CD4-positive, alpha-beta T cell treated with Interleukin-15 for 4 hours (primary cell): ENCODE results near the gene SLC25A1.
A peak's percentile ranks its signal among the peaks of the same experiment; 100 is the strongest.
"Not testable (repeated sequence)": the region's sequence is repeated elsewhere in the genome, so short reads cannot be mapped to it uniquely, and the experiment has no call there.

ENCODE experiments used
- DNase-seq: peaks from one replicate; pipeline ENCODE4 v3.0.0-alpha.2; 2020; ENCODE audit warnings: low spot score

Gene SLC25A1

DNA sequence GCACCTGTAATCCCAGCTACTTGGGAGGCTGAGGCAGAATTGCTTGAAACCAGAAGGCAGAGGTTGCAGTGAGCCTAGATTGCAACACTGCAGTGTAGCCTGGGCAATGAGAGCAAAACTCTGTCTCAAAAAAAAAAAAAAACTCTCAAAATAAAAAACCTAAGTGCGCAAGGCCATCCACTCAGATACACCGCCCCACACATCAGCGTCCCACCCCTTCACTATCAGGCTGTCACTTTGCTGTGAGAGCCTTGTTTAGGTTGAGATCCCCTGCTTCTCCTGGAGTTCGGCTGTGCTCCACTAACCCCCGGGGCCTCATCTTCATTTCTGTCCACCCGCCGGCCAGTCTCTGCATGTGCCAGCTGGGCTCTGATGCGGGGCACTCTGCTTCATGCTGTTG lies 12.1 kb downstream of the SLC25A1 start:
- no peak for DNase-seq

DNA sequence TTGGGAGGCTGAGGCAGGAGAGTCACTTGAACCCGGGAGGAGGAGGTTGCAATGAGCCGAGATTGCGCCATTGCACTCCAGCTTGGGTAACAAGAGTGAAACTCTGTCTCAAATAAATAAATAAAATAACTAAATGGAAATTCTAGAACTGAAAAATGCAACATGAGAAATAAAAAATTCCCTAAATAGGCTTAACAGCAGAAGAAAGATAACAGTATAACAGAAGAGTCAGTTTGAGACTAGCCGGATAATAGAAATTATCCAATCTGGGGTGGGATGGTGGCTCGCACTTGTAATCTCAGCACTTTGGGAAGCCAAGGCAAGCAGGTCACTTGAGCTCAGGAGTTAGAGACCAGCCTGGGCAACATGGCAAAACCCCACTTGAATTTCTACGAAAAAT lies 14.1 kb downstream of the SLC25A1 start:
- DNase-seq, result no peak

DNA sequence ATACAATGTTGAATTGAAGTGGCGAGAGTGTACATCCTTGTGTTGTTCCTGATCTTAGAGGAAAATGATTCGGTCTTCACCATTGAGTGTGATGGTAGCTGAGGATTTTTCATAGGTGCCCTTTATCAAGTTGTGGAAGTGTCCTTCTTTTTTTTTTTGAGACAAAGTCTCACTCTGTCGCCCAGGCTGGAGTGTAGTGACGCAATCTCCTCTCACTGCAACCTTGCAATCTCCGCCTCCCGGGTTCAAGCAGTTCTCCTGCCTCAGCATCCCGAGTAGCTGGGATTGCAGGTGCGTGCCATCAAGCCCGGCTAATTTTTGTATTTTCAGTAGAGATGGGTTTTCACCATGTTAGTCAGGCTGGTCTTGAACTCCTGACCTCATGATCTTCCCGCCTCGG lies 19.9 kb downstream of the SLC25A1 start:
- not testable (repeated sequence) for DNase-seq

DNA sequence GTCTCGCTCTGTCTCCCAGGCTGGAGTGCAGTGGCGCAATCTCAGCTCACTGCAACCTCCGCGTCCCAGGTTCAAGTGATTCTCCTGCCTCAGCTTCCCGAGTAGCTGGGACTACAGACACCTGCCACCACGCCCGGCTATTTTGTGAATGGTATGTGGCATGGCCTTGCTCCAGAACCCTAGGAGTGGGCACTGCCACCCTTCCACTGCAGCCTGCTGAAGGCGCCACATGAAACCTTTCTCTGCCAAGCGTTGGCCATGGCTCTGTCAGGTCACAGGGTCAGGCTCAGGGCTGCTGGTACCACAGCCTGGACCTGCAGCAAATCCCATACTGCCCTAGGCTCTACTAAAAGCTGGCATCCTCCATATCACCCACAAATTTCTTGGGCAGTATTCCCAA lies 22.4 kb downstream of the SLC25A1 start:
- not testable (repeated sequence) for DNase-seq

DNA sequence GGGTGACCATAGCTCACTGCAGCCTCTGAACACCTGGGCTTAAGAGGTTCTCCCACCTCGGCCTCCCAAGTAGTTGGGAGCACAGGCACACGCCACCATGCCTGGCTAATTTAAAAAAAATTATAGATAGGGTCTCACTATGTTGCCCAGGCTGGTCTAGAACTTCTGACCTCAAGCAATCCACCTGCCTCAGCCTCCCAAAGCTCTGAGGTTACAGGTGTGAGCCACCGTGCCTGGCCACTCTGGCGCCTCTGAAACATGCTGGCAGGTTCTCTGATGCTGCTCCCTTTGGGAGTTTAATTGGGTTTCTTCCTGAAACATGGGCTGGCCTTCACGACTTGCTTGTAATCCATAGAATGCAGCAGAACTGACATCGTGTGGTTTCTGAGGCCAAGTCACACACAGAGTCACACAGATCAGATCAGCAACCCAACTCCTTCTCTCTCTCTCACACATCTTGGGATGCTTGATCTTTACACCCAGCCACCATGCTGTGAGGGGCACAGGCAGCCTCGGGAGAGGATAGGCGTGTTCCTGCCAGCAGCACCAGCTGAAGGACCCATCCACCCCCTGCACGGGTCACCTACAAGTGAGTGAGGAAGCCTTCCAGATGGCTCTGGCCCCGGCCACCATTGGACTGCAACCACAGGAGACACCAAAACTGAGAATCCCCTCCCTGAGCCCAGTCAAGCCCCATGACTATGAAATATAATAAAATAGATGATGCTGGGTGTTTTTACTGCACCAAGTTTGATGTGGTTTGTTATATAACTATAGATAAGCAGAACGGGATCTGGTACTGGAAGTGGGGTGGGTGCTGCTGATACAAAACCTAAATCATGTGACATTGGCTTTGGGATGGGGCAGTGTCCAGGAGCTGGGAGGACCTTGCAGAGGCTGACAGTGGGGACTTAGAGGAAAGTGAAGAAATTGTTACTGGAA lies 25.3 kb downstream of the SLC25A1 start:
- DNase-seq, result no peak

DNA sequence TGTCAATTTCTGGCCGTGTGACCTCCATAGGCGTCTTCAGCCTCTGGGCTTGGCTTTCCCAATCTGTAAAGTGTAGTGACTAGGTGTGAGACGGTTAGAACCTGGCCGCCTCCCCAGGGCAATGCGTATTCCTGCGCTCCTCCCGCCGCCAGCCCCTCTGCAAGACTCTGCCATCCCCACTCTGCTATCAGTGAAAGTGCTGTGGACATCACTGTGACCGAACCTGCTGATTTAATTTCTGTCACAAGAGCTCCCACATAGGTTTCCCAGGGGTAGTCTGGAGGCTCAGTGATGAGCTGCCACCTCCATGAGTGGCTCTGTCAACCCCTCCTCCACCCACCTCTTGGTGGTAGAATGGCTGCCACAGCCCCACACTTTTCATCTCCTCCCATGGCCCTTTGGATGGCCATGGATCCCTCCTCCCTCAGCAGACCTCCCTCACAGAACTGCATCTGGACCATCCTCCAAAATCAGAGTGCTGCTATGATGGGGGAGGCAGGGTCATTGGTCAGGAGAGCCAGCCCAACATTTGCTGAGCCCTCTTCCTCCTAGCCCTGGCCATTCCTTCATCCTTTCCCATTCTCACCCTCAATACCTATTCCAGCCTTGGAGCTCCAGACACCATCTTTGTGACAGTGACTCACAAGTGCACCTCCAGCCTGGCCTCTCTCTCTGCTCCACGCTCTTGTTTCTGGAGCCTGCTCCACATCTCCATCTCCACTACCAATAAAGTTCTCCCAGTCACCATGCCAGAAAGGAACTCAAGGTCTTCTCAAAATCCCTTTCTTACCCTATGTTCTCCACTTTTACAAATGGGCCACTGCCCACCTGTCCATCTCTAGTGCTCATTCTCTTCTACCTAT lies 27.0 kb downstream of the SLC25A1 start:
- DNase-seq, result no peak

DNA sequence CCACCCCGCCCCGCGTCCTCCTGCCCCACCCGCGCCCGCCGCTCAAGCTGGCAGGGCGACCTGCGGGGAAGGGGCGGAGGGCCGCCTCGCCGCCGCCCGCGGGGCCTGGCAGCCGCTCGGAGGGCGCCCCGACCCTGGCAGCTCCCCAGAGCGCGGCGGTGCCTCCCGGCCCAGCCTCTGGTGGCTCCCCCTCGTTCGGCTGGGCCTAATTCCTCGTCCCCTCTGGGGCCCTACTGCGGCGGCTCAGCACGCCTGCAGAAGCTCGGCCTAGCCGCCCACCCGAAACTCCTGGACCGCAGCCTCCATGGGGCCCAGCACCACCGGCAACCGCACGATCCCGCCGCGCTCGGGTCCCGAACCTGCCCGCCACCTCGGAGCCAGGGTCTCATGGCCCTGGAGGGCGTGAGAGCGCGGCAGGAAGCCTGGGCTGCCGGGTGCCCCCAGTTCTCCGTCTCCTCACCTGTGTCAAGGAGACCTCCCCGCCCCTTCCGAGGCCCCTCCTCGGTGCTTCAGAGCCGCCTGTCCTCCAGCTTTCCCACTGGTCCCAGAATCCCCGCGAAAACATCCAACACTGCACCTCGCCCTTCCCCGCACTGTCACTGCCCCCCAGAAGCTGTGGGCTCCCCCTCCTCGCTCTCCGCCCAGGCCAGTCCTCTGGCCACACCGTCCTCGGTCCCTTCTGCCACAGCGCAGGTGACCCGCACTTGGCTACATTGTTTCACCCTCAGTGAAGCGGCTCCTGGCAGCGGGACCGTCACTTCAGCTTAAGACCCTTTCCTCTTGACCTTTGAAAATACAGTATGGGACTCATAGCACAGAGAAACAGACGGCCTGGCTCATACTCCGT lies 27.8 kb downstream of the SLC25A1 start:
- DNase-seq, result no peak

DNA sequence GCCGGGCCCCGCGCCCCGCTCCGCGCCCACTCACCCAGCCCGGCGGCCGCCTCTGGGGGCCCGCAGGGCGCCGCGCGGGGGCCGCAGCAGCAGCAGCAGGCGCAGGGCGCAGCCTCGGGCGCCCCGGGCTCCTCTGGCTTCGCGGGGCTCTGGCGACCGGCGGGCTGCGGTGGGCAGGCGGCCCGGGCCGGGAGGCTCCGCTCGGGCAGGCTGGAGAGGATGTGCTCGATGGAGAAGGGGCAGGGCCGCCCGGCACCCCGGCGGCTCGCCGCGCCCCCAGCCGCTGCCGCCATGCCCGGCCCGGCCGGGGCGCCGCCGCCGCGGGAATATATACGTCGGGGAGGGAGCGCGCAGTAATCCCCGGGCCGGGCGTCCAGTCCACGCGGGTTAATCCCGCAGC lies 28.5 kb downstream of the SLC25A1 start, which contains the start of gene GSC2:
GSC2 (minus strand) TSS at position 302 of the 400 bp plus-strand sequence; CDS start at position 293, 9 bp downstream.
- no peak for DNase-seq

DNA sequence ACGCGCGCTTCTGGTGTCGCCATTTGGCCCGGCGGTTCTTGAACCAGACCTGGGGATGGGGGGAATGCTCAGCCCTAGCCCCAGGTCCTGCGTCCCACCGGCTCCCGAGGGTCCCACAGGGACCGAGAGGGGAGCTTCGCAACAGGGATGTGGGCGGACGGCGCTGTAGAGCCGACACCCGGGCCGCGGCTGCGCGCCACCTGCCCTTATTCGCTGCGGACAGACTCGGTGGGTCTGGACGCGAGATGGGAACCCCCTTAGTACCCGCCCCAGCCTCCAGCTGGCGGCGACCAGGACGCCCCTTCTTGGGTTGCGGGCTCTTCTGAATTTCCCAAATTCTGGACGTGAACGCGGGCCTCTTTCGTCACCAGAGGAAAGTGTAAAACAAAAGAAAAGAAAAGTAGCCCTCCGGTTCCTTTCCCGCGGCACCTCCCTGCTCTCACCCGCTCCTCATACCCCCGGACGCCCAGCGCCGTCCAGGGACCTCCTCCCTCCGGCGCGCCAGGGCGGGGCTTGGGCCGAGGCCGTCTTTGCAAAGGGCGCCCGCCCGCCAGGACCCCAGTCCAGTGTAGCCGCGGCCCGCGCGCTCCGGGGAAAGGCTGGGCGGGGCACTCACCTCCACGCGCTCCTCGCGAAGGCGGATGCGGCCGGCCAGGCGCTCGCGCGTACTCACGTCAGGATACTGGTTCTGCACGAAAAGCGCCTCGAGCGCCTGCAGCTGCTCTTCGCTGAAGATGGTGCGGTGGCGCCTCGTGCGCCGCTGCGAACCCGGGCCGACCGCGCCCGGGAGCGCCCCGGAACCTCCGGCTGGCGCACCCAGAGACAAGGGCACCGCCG lies 29.3 kb downstream of the SLC25A1 start:
- peak; percentile 10 for DNase-seq

DNA sequence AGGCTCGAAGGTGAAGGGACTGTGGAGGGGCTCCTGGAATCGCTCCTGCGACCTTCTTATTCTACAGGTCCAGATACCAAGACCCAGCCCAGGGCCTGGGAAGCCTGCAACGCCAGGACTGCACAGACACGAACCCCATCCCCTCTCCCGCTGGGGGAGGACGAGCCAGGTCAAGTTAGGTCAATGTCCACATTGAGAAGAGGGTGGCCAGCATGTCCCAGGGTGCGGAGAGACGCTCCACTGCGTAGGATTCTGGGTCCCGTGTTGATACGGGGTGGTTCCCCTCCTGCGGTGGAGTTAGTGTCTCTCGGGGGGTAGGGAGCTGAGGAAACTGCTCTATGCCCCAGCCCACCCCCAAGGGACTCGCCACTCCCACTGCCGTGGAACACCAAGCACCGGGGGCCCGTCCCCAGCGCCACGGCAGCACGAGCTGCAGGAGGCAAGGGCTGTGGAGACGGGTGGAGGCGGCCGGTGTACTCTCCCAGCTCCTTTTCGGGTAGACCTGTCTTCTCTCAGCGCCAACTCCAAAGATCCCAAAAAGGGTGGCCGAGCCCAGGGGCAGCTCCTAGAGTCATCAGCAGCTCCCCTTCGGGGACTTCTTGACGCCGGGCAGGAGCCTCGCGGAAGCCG lies 30.0 kb downstream of the SLC25A1 start:
- DNase-seq, result no peak

DNA sequence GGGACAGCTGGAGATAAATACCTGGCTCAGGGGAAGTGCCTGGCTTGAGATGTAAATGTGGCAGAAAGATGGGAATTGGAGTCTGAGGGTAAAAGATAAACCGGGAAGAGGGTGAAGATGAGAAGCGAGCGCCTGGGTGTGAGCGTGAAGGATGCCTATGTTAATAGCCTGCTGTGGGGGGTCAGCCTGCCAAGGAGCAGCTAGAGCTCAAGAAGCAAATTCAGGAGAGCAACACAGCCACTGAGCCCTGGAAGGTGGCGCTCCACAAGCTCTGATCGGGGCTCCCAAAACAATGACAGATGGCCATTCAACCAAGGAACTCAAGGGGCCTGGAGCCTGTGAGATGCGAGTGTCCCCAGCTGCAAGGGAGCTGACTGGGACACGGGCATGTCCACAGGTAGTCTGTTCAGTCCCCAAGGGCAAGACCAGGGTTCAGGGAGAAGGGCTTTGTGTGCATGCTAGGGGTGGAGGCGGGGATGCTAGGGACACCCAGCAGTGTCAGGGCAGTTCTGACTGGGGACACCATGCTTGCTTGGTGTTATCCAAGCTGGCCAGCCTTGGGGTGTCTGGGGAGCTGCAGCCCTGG lies 31.2 kb downstream of the SLC25A1 start:
- DNase-seq, result no peak

DNA sequence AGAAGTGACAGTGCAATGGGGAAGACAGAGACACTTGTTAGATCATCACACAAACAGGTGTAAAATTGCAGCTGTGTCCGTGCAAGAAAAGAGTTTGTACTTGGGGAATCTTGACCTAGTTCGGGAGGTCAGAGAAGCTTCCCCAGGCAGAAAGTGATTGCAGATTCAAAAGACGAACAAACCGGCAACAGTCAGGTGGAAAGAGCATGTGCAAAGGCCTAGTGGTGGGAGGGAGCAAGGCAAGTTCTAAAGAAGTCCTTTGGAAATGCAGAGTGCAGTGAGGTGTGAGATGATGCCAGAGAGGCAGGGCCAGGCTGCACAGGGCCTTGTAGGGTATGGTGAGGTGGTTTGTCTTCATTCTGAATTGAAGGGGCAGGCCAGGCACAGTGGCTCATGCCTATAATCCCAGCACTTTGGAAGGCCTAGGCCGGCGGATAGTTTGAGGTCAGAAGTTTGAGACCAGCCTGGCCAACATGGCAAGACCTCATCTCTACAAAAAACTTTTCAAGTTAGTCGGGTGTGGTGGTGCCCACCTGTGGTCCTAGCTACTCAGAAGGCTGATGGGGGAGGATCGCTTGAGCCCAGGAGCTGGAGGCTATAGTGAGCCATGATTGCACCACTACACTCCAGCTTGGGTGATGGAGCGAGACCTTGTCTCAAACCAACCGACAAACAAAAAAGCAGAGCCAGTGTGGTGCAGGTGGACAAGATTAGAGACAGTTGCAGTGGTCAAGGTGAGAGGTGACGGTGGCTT lies 32.1 kb downstream of the SLC25A1 start:
- no peak for DNase-seq

DNA sequence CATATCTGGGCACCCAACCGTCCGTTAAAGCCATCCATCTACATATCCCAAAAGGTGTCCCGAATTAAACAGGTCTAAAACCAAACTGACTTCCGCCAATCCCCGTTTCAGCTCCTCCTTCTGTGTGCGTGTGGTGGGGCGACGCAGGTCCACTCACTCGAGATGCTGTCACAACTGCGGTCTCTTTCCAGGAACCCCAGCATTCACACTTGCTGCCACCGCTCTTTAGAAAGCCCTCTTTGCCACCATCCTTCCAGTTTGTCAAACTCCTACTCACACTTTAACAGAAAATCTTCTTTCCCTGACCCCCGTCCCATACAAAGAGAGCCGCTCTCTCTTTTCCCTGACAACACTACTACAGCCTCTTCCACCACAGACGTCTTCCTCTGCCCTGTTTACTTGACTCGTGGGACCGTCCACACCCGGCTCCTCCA lies 34.6 kb downstream of the SLC25A1 start:
- peak; percentile 39 for DNase-seq

DNA sequence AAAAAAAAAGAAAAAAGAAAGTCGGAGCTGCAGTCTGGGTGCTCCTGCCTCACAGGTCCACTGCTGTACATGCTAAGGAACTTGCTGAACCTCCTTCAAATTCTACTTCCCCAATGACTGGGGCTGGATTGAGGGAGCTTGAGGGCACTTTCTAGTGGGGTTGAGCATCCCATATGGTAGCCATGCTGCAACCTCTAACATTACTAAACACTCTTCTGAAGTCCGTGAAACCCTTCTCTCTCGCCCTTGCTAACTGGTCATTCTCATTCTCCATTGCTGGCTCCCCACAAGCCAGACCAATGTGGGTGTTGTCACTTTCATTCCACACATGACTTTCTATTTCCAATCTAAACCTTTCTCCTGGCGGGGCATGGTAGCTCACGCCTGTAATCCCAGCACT lies 35.3 kb downstream of the SLC25A1 start:
- no peak for DNase-seq

DNA sequence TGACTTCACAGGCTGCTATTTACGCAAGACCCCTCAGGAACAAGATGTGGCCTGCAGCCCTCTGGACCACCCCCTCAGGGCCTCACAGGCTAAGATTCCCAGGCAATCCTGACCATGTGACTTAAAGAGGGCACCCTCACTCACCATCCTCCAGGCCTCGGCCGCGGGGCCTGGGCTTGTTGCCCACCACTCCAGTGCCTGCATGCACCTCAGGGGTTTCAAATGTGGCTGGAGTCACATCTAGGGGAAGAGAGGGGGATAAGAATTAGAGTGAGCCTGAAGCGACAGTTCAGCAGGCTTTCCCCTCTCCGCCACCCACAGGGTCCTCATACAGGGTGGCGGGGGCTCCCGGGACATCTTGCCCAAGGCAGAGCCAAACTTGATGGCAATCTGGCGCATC lies 36.1 kb downstream of the SLC25A1 start:
- no peak for DNase-seq

DNA sequence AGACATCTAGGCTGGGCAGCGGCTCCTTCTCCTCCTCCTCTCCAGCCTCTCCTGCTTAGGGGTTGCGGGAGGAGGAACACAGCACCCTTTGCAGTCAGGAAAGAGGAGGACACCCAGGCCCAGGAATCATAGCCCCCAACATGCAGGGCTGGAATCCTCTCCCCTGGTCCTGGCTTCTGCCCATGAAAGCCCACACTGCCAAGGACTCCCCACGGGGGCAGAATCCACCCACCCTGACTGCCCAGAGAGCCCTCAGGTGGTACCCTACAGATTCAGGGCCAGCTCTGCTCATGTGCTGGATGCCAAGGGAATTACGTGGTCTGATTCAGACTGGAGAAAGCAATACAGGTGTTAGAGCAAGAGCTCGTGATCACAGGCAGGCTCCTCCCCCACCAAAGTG lies 38.6 kb downstream of the SLC25A1 start:
- DNase-seq, result no peak

DNA sequence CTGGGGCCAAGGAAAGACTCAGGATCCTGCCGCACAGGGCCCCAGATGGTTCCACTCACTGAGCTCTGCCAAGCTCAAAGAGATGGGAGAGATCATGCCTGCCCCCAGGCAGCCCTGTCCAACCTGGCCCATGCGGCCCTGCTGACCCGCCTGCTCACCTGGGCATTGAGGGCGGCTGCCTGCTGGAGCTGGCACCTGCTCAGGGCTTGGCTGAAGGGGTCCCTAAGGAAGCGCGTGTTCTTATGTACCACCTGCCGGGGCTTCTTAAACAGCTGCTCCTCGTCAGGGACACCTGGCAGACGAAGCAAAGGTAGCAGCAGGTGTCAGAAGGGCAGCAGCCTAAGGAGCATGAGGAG lies 39.6 kb downstream of the SLC25A1 start:
- DNase-seq, result no peak

DNA sequence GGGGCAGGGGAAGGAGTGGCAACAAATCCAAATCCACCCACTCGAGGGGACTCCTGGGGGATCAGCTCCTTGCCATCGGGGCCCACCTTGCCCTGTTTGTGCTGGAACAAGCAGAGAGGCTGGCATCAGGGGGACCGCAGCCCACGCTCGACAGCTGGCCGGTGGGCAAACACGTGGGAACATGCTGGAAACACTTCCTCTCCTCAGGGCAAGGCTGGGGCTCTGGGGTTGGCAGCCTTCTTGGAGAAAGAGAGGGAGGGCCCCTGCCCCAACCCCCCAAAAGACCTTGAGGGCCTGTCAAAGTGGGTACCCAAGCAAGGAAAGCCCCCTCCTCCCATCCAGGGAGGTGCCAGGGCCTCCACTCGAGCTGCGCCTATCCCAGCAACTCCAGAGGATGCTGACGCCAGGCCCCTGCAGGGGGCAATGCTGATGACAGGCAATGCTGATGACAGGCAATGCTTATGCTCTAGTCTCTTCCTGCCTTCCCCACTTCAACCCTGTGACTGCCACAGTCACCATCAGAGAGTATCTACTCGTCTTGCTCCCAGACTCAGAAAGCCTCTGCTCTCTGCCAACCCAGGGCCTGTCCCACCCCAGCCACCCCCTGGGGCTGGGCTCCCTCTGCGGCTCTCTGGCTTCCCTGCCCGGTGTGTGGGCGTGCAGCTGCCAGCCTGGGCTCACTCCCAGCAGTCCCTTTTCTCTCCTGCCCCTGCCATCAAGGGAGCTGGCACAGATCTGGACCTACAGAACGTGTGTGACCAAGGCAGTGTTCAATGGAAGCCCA lies 40.1 kb downstream of the SLC25A1 start:
- no peak for DNase-seq
